Cardiac muscle cell (in vitro differentiated cells and primary cell): ENCODE measurements around the gene DOCK4. TPM values are rescaled to one million over a fixed set of nuclear protein-coding genes. Genes with fewer than 3 reads are reported as not detected.

Source experiments
- DNase-seq, 2 donors: peaks; one replicate each; pipeline versions ENCODE4 v3.0.0 to v3.0.0-alpha.2; 2010 to 2017; ENCODE audit warnings: low read depth in 1 of 2, low spot score in 1 of 2
- H3K27ac ChIP-seq: fragments of 200-600 bp; sonication (generic); 2 replicates; pipeline ENCODE4 v1.5.1; 2016
- H3K27me3 ChIP-seq: fragments of 200-600 bp; sonication (generic); 2 replicates; pipeline ENCODE4 v1.6.0; 2016; ENCODE audit warnings: control low read depth
- H3K36me3 ChIP-seq: fragments of 200-600 bp; sonication (generic); 2 replicates; pipeline ENCODE4 v1.5.1; 2016; ENCODE audit warnings: control low read depth
- H3K4me1 ChIP-seq: fragments of 200-600 bp; sonication (generic); 2 replicates; pipeline ENCODE4 v1.8.1; 2017; ENCODE audit warnings: low read depth, mild to moderate bottlenecking, mixed run types
- H3K4me3 ChIP-seq: fragments of 200-600 bp; sonication (generic); 2 replicates; pipeline ENCODE4 v1.5.1; 2016; ENCODE audit warnings: mild to moderate bottlenecking
- H3K9me3 ChIP-seq: fragments of 200-600 bp; sonication (generic); 2 replicates; pipeline ENCODE4 v1.5.1; 2017; ENCODE audit warnings: low read depth, mild to moderate bottlenecking, control low read depth
- CTCF ChIP-seq: IDR thresholded peaks from 2 replicates; pipeline ENCODE4 v1.5.1; 2012; ENCODE audit warnings: low read depth, mild to moderate bottlenecking, low read length
- polyA plus RNA-seq: library from polyadenylated mRNA; unstranded; fragments of >200 nt; fragmentation: Nextera tagmentation; extraction: Ambion mirVana; gene quantifications from 2 replicates; pipeline ENCODE4 v1.2.1, GENCODE V29; 2016
- total RNA-seq: library from RNA; depleted of rRNA; stranded (reverse); fragments of >200 nt; gene quantifications from 2 replicates; pipeline ENCODE4 v1.2.3, GENCODE V29; 2016

DOCK4 gene
- total and polyA plus RNA-seq, 2 experiments from 2014 or later: 5.3 to 11.4 TPM

GRCh38 chr7:112226701-112227276 lies 20.6 kb upstream of the DOCK4 start:
- H3K9me3 ChIP-seq: no peaks in the 10 kb centered on the region
- no peak for TF ChIP-seq CTCF
- no peak overlapping the region for H3K27ac ChIP-seq
- H3K4me1 ChIP-seq: peaks cover 3% of the 10 kb centered on the region
- no peak overlapping the region for H3K4me3 ChIP-seq
- H3K27me3 ChIP-seq: no peaks in the 10 kb centered on the region
- peak in 1 of 2 donors; percentile 62 for DNase-seq
- no peaks in the 10 kb centered on the region for H3K36me3 ChIP-seq

- no peaks in the 10 kb centered on the region for H3K4me1 ChIP-seq
- H3K9me3 ChIP-seq: no peaks in the 10 kb centered on the region
- H3K27me3 ChIP-seq: no peaks in the 10 kb centered on the region
- no peak for DNase-seq
- no peak overlapping the region for H3K27ac ChIP-seq
- no peaks in the 10 kb centered on the region for H3K36me3 ChIP-seq
- TF ChIP-seq CTCF: no peak
- H3K4me3 ChIP-seq: no peak overlapping the region
These were observed 18.8 kb upstream of the DOCK4 start for GRCh38 chr7:112225006-112225405.

- no peaks in the 10 kb centered on the region for H3K4me1 ChIP-seq
- no peak for DNase-seq
- no peak overlapping the region for H3K27ac ChIP-seq
- no peaks in the 10 kb centered on the region for H3K36me3 ChIP-seq
- H3K9me3 ChIP-seq: no peaks in the 10 kb centered on the region
- no peak for TF ChIP-seq CTCF
- no peaks in the 10 kb centered on the region for H3K27me3 ChIP-seq
- H3K4me3 ChIP-seq: no peak overlapping the region
These were observed 18.0 kb upstream of the DOCK4 start for GRCh38 chr7:112224186-112224585.

GRCh38 chr7:112223310-112223709 lies 17.1 kb upstream of the DOCK4 start:
- Histone ChIP-seq H3K27me3 (no peaks in the 10 kb centered on the region), H3K4me3 (no peak overlapping the region), H3K9me3 (no peaks in the 10 kb centered on the region), H3K4me1 (no peaks in the 10 kb centered on the region), H3K36me3 (no peaks in the 10 kb centered on the region), H3K27ac (no peak overlapping the region)
- no peak for DNase-seq
- TF ChIP-seq CTCF: no peak

- TF ChIP-seq CTCF: no peak
- Histone ChIP-seq H3K4me3 (no peak overlapping the region), H3K4me1 (no peaks in the 10 kb centered on the region), H3K27ac (no peak overlapping the region), H3K9me3 (no peaks in the 10 kb centered on the region), H3K36me3 (no peaks in the 10 kb centered on the region), H3K27me3 (no peaks in the 10 kb centered on the region)
- DNase-seq: no peak
These were observed 14.8 kb upstream of the DOCK4 start for GRCh38 chr7:112220877-112221434.
